HCT116 (cell line): ENCODE measurements around the gene FKBP5. TPM values are rescaled to one million over a fixed set of nuclear protein-coding genes. Genes with fewer than 3 reads are reported as not detected.

Source experiments
- ATAC-seq: fragments of 200-7000 bp; cut with Tn5 transposase; 2 replicates; pipeline ENCODE4 v1.9.1; 2020; ENCODE audit warnings: mild to moderate bottlenecking, moderate library complexity
- BruUV-seq: library from RNA; stranded (reverse); fragments of 400-500 nt; replicated peaks from 2 replicates; lab custom pipeline; 2021; lab: Mats Ljungman, UMichigan
- CTCF ChIA-PET: fragments of 300-600 bp; sonication (Branson Sonifier 250); formaldehyde crosslinking; loops from one replicate; lab custom pipeline; 2021; ENCODE audit warnings: antibody characterized with exemption; lab: Charles Lee
- POLR2A ChIA-PET: fragments of 300-600, 350-600 bp; sonication (Branson Sonifier 250); formaldehyde crosslinking; loops from one replicate; lab custom pipeline; 2021; ENCODE audit warnings: antibody characterized with exemption; lab: Charles Lee
- RAD21 ChIA-PET, 2 experiments: fragments of 300-600 bp; sonication (Branson Sonifier 250); formaldehyde crosslinking; loops; one replicate each; lab custom pipeline; 2023; ENCODE audit warnings: low total read pairs in 2 of 2; ENCODE audit not compliant: uncharacterized antibody in 2 of 2, unreplicated experiment in 2 of 2, low non-redundant PET in 1 of 2; lab: Charles Lee
- DNase-seq: peaks from one replicate; pipeline ENCODE4 v3.0.0-alpha.2; 2010; ENCODE audit warnings: low read depth, low spot score
- H2AFZ ChIP-seq: fragments of 200-600 bp; shearing (Covaris generic), sonication (generic); 2 replicates; pipeline ENCODE4 v1.6.1; 2017; ENCODE audit warnings: low read depth, mixed run types, mixed read lengths, antibody characterized with exemption, low read length; ENCODE audit not compliant: poor library complexity, severe bottlenecking
- H3K27ac ChIP-seq: 2 replicates; pipeline ENCODE4 v1.5.1; 2012; ENCODE audit warnings: low read depth, low read length
- H3K27me3 ChIP-seq: fragments of 200-600 bp; sonication (generic); 2 replicates; pipeline ENCODE4 v1.6.1; 2016; ENCODE audit warnings: mixed run types, low read length, mixed read lengths; ENCODE audit not compliant: insufficient read depth
- H3K36me3 ChIP-seq, 2 experiments: fragments of 200-500 bp in 1 of 2; fragments of 200-600 bp in 1 of 2; sonication (Bioruptor generic) in 1 of 2; sonication (generic) in 1 of 2; 2 replicates each; pipeline versions ENCODE4 v1.5.1 to v1.6.1; 2014 to 2016; ENCODE audit warnings: low read length in 2 of 2, inconsistent platforms in 1 of 2, mixed read lengths in 1 of 2, mixed run types in 1 of 2; ENCODE audit not compliant: insufficient read depth in 2 of 2, control insufficient read depth in 1 of 2
- H3K4me1 ChIP-seq, 2 experiments: fragments of 200-600 bp in 1 of 2; sonication (generic) in 1 of 2; 2 replicates each; pipeline versions ENCODE4 v1.5.1 to v1.6.1; 2012 to 2017; ENCODE audit warnings: low read length in 2 of 2, inconsistent platforms in 1 of 2, mild to moderate bottlenecking in 1 of 2, mixed read lengths in 1 of 2, mixed run types in 1 of 2, moderate library complexity in 1 of 2; ENCODE audit not compliant: insufficient read depth in 2 of 2, control insufficient read depth in 1 of 2
- H3K4me2 ChIP-seq: fragments of 200-600 bp; sonication (generic); 2 replicates; pipeline ENCODE4 v1.6.1; 2017; ENCODE audit warnings: mixed run types, low read length, mixed read lengths
- H3K4me3 ChIP-seq, 2 experiments: fragments of 200-600 bp in 1 of 2; sonication (generic) in 1 of 2; replicated peaks in 1 of 2; 2 replicates each; pipeline ENCODE4 v1.5.1; 2011 to 2016; ENCODE audit warnings: low read length in 2 of 2, control low read depth in 1 of 2, low read depth in 1 of 2, mild to moderate bottlenecking in 1 of 2, mixed read lengths in 1 of 2, mixed run types in 1 of 2
- H3K79me2 ChIP-seq: fragments of 200-600 bp; sonication (generic); 2 replicates; pipeline ENCODE4 v1.6.1; 2017; ENCODE audit warnings: mild to moderate bottlenecking, mixed run types, low read length, moderate library complexity, mixed read lengths; ENCODE audit not compliant: insufficient read depth
- H3K9ac ChIP-seq: fragments of 200-600 bp; sonication (generic); 2 replicates; pipeline ENCODE4 v1.6.1; 2016; ENCODE audit warnings: low read length, mixed read lengths
- H3K9me2 ChIP-seq: fragments of 200-600 bp; sonication (generic), shearing (Covaris generic); 2 replicates; pipeline ENCODE4 v1.6.1; 2017; ENCODE audit warnings: mixed run types, mild to moderate bottlenecking, moderate library complexity; ENCODE audit not compliant: insufficient read depth
- H3K9me3 ChIP-seq, 2 experiments: fragments of 200-500 bp in 1 of 2; fragments of 200-600 bp in 1 of 2; sonication (Bioruptor generic) in 1 of 2; sonication (generic) in 1 of 2; 2 replicates each; pipeline ENCODE4 v1.6.1; 2014 to 2017; ENCODE audit warnings: low read length in 2 of 2, mixed read lengths in 2 of 2, inconsistent platforms in 1 of 2, low read depth in 1 of 2, mild to moderate bottlenecking in 1 of 2, mixed run types in 1 of 2, moderate library complexity in 1 of 2; ENCODE audit not compliant: control insufficient read depth in 1 of 2, insufficient read depth in 1 of 2
- H4K20me1 ChIP-seq: fragments of 200-600 bp; sonication (generic), shearing (Covaris generic); 2 replicates; pipeline ENCODE4 v1.6.1; 2017; ENCODE audit warnings: mixed run types, mild to moderate bottlenecking, moderate library complexity; ENCODE audit not compliant: insufficient read depth
- CBX3 ChIP-seq: IDR thresholded peaks from 2 replicates; pipeline ENCODE4 v1.6.1; 2012; ENCODE audit warnings: low read depth
- EGR1 ChIP-seq: IDR thresholded peaks from 2 replicates; pipeline ENCODE4 v1.6.1; 2012; ENCODE audit warnings: low read depth
- EZH2 ChIP-seq: fragments of 200-600 bp; sonication (generic); IDR thresholded peaks from 2 replicates; pipeline ENCODE4 v1.6.1; 2017; ENCODE audit warnings: antibody characterized with exemption, mixed run types
- EZH2phosphoT487 ChIP-seq: fragments of 200-600 bp; IDR thresholded peaks from 2 replicates; pipeline ENCODE4 v1.6.1; 2018; ENCODE audit warnings: antibody characterized with exemption, borderline replicate concordance
- POLR2AphosphoS5 ChIP-seq: IDR thresholded peaks from 2 replicates; pipeline ENCODE4 v1.6.1; 2011; ENCODE audit warnings: mild to moderate bottlenecking, low read depth, low read length, moderate library complexity
- RAD21 ChIP-seq: IDR thresholded peaks from 2 replicates; pipeline ENCODE4 v1.6.1; 2012; ENCODE audit warnings: low read depth, mild to moderate bottlenecking
- SIN3A ChIP-seq: IDR thresholded peaks from 2 replicates; pipeline ENCODE4 v1.6.1; 2012; ENCODE audit warnings: low read depth
- SP1 ChIP-seq: IDR thresholded peaks from 2 replicates; pipeline ENCODE4 v1.6.1; 2012; ENCODE audit warnings: low read depth
- SRF ChIP-seq: IDR thresholded peaks from 2 replicates; pipeline ENCODE4 v1.6.1; 2012; ENCODE audit warnings: low read depth
- YY1 ChIP-seq: IDR thresholded peaks from 2 replicates; pipeline ENCODE4 v1.6.1; 2011; ENCODE audit warnings: low read length, low read depth, moderate library complexity, mild to moderate bottlenecking; ENCODE audit not compliant: insufficient replicate concordance; ENCODE audit errors: extremely low read depth
- ZFX ChIP-seq: fragments of 450-650 bp; IDR thresholded peaks from 2 replicates; pipeline ENCODE4 v1.6.1; 2017
- ZNF274 ChIP-seq: fragments of 200-500 bp; sonication (Bioruptor generic); IDR thresholded peaks from 2 replicates; pipeline ENCODE4 v1.6.1; 2014; ENCODE audit warnings: mild to moderate bottlenecking, low read depth, low read length, inconsistent platforms
- intact Hi-C: fragments of 100-400 bp; cut with micrococcal nuclease; formaldehyde crosslinking; loops from 2 replicates; pipeline ENCODE4 v1.10.0; 2022
- total RNA-seq: library from RNA; stranded (reverse); gene quantifications from one replicate; pipeline ENCODE4 v1.2.1, GENCODE V29; 2021; ENCODE audit not compliant: unreplicated experiment
- TF ChIP-seq, protein P1 (sequence below), 3 experiments: fragments of 200-600 bp in 1 of 3; sonication (generic) in 1 of 3; IDR thresholded peaks in 2 of 3; conservative IDR thresholded peaks in 1 of 3; 2 replicates each; pipeline ENCODE4 v1.5.1; 2012 to 2017; ENCODE audit warnings: low read depth in 2 of 3, low read length in 2 of 3, antibody characterized with exemption in 1 of 3, borderline replicate concordance in 1 of 3, control low read depth in 1 of 3, mild to moderate bottlenecking in 1 of 3, mixed read lengths in 1 of 3, mixed run types in 1 of 3, moderate library complexity in 1 of 3; ENCODE audit not compliant: insufficient read depth in 1 of 3
- TF ChIP-seq, protein P2 (sequence below): IDR thresholded peaks from 2 replicates; pipeline ENCODE4 v1.6.1; 2012
- TF ChIP-seq, protein P3 (sequence below): IDR thresholded peaks from 2 replicates; pipeline ENCODE4 v1.6.1; 2011; ENCODE audit warnings: mild to moderate bottlenecking, low read length, moderate library complexity; ENCODE audit not compliant: insufficient replicate concordance; ENCODE audit errors: extremely low read depth
- TF ChIP-seq, protein P4 (sequence below): IDR thresholded peaks from 2 replicates; pipeline ENCODE4 v1.6.1; 2012; ENCODE audit warnings: low read depth
- TF ChIP-seq, protein P5 (sequence below): IDR thresholded peaks from 2 replicates; pipeline ENCODE4 v1.6.1; 2012

Gene FKBP5
- total RNA-seq, 1 experiment from 2014 or later, result 50.3 TPM

DNA sequence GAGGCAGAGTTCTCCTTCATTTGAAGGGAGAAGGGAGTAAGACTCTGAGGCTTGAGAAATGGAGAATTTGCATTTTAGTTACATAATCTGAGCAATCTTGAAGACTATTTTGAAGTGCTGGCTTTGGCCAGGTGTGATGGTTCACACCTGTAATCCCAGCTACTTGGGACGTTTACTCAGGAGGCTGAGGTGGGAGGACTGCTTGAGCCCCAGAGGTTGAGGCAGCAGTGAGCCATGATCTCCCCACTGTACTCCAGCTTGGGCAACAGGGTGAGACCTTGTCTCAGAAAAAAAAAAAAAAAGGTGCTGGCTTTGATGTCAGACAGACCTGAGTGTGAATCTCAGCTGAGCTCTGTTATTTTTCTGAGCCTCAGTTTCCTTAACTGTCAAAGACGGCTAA is 35.8 kb upstream of the FKBP5 start:
- no peak for DNase-seq
- no TSS peak for BruUV-seq
- POLR2A ChIA-PET, result no interaction called here
- Histone ChIP-seq H3K4me2 (no peak overlapping the region), H3K79me2 (no peaks in the 10 kb centered on the region)
- TF ChIP-seq ZNF274, result no peak
- TF ChIP-seq, protein P1, sequence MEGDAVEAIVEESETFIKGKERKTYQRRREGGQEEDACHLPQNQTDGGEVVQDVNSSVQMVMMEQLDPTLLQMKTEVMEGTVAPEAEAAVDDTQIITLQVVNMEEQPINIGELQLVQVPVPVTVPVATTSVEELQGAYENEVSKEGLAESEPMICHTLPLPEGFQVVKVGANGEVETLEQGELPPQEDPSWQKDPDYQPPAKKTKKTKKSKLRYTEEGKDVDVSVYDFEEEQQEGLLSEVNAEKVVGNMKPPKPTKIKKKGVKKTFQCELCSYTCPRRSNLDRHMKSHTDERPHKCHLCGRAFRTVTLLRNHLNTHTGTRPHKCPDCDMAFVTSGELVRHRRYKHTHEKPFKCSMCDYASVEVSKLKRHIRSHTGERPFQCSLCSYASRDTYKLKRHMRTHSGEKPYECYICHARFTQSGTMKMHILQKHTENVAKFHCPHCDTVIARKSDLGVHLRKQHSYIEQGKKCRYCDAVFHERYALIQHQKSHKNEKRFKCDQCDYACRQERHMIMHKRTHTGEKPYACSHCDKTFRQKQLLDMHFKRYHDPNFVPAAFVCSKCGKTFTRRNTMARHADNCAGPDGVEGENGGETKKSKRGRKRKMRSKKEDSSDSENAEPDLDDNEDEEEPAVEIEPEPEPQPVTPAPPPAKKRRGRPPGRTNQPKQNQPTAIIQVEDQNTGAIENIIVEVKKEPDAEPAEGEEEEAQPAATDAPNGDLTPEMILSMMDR (IDR thresholded peaks at IDR 0.05 in 2 of 3, conservative IDR thresholded peaks at IDR 0.05 in 1 of 3; ENCODE audit: borderline replicate concordance in 1 of 3, insufficient read depth in 1 of 3, low read depth in 2 of 3, low read length in 2 of 3), result no peak
- TF ChIP-seq, protein P2, sequence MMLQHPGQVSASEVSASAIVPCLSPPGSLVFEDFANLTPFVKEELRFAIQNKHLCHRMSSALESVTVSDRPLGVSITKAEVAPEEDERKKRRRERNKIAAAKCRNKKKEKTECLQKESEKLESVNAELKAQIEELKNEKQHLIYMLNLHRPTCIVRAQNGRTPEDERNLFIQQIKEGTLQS, result no peak
- TF ChIP-seq SRF, result no peak
- no peak for TF ChIP-seq EZH2
- no peak for TF ChIP-seq RAD21
- no peak for TF ChIP-seq ZFX
- no peak for TF ChIP-seq YY1
- TF ChIP-seq, protein P3, sequence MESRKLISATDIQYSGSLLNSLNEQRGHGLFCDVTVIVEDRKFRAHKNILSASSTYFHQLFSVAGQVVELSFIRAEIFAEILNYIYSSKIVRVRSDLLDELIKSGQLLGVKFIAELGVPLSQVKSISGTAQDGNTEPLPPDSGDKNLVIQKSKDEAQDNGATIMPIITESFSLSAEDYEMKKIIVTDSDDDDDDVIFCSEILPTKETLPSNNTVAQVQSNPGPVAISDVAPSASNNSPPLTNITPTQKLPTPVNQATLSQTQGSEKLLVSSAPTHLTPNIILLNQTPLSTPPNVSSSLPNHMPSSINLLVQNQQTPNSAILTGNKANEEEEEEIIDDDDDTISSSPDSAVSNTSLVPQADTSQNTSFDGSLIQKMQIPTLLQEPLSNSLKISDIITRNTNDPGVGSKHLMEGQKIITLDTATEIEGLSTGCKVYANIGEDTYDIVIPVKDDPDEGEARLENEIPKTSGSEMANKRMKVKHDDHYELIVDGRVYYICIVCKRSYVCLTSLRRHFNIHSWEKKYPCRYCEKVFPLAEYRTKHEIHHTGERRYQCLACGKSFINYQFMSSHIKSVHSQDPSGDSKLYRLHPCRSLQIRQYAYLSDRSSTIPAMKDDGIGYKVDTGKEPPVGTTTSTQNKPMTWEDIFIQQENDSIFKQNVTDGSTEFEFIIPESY, result no peak
- TF ChIP-seq, protein P4, sequence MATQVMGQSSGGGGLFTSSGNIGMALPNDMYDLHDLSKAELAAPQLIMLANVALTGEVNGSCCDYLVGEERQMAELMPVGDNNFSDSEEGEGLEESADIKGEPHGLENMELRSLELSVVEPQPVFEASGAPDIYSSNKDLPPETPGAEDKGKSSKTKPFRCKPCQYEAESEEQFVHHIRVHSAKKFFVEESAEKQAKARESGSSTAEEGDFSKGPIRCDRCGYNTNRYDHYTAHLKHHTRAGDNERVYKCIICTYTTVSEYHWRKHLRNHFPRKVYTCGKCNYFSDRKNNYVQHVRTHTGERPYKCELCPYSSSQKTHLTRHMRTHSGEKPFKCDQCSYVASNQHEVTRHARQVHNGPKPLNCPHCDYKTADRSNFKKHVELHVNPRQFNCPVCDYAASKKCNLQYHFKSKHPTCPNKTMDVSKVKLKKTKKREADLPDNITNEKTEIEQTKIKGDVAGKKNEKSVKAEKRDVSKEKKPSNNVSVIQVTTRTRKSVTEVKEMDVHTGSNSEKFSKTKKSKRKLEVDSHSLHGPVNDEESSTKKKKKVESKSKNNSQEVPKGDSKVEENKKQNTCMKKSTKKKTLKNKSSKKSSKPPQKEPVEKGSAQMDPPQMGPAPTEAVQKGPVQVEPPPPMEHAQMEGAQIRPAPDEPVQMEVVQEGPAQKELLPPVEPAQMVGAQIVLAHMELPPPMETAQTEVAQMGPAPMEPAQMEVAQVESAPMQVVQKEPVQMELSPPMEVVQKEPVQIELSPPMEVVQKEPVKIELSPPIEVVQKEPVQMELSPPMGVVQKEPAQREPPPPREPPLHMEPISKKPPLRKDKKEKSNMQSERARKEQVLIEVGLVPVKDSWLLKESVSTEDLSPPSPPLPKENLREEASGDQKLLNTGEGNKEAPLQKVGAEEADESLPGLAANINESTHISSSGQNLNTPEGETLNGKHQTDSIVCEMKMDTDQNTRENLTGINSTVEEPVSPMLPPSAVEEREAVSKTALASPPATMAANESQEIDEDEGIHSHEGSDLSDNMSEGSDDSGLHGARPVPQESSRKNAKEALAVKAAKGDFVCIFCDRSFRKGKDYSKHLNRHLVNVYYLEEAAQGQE, result no peak
- TF ChIP-seq SP1, result no peak
- no peak for TF ChIP-seq SIN3A
- TF ChIP-seq CBX3, result no peak
- no peak for TF ChIP-seq EZH2phosphoT487
- TF ChIP-seq POLR2AphosphoS5, result no peak
- TF ChIP-seq, protein P5, sequence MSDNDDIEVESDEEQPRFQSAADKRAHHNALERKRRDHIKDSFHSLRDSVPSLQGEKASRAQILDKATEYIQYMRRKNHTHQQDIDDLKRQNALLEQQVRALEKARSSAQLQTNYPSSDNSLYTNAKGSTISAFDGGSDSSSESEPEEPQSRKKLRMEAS, result no peak
- no peak for TF ChIP-seq EGR1
- TF ChIP-seq, all 23 proteins: peak for 0
- Histone ChIP-seq H4K20me1 (no peaks in the 10 kb centered on the region), H3K4me3 (no peak overlapping the region), H3K9me3 (no peaks in the 10 kb centered on the region), H3K9me2 (no peaks in the 10 kb centered on the region), H3K36me3 (no peaks in the 10 kb centered on the region), H3K4me1 (peaks cover 31 to 47% of the 10 kb centered on the region in 2 experiments), H3K9ac (no peak overlapping the region), H3K27ac (no peak overlapping the region), H3K27me3 (no peaks in the 10 kb centered on the region), H2AFZ (no peak overlapping the region)
- ATAC-seq, result no peak
- ChIA-PET CTCF (interaction anchor here (0.6 to 0.8 kb wide), 2 partner anchors 12 to 1661 kb away, joined by 3 to 5 read pairs; no protein-coding TSS in a partner anchor), RAD21 (no interaction called here)
- intact Hi-C loops, result no loop called here
